Colon (tissue), 2 donors: ENCODE results near the gene ARMC12.
"Not testable (repeated sequence)": the region's sequence is repeated elsewhere in the genome, so short reads cannot be mapped to it uniquely, and the experiment has no call there.

Source experiments
- FAIRE-seq: peaks from 2 replicates; lab custom pipeline; 2012; peaks lifted over from hg19 to GRCh38; lab: Jason Lieb, UNC
- donor health status: control.
- donor health status: control.

ARMC12 gene

DNA sequence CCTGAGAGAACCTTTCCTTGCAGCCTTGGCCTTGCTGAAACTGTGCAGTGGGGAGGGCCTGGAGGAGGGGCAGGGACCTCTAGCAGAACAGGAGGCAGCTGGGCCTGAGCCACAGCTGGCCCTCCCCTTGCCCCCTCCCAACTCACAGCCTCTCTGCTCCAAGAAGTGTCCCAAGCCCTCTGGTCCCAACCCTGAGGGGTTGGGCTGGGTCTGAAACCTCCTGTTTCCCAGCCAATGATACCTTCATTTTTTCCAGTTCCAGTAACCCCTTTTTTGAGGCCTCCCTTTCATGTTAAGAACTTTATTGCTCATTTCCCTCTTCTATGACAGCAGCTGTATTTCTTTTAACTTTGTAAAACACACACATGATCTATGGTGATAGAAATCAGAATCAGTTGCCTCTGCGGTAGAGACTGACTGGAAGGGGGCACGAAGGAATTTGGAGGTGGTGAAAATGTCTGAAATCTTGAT, 17.9 kb upstream of the ARMC12 start:
- no peak for FAIRE-seq

GRCh38 chr6:35719404-35719829, 17.4 kb upstream of the ARMC12 start:
- no peak for FAIRE-seq

- FAIRE-seq, result no peak
Observed at GRCh38 chr6:35719830-35720733, 16.8 kb upstream of the ARMC12 start.

- FAIRE-seq, result no peak
Observed at GRCh38 chr6:35722121-35722761, 14.6 kb upstream of the ARMC12 start.

DNA sequence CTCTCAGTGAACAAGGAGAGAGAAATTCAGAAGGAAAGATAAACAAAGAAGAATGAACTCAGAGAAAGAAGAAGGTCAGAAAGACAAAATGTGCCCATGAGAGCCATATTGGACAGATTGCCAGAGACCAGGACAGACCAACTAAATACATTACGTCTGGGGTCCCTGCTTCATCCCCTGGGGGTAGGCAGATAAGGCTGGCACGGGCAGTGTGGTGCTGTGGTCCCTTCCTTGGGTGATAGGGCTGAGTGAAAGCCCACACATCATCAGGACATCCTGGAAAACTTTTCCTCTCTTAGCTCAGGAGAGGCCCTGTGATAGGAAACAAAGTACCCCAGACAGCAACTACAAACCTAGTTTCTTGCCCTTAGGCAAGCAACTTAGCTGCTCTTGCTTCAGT, 13.2 kb upstream of the ARMC12 start:
- no peak for FAIRE-seq

- no peak for FAIRE-seq
Observed at GRCh38 chr6:35724059-35724458, 12.8 kb upstream of the ARMC12 start.

DNA sequence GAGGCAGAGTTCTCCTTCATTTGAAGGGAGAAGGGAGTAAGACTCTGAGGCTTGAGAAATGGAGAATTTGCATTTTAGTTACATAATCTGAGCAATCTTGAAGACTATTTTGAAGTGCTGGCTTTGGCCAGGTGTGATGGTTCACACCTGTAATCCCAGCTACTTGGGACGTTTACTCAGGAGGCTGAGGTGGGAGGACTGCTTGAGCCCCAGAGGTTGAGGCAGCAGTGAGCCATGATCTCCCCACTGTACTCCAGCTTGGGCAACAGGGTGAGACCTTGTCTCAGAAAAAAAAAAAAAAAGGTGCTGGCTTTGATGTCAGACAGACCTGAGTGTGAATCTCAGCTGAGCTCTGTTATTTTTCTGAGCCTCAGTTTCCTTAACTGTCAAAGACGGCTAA, 12.4 kb upstream of the ARMC12 start:
- no peak for FAIRE-seq

DNA sequence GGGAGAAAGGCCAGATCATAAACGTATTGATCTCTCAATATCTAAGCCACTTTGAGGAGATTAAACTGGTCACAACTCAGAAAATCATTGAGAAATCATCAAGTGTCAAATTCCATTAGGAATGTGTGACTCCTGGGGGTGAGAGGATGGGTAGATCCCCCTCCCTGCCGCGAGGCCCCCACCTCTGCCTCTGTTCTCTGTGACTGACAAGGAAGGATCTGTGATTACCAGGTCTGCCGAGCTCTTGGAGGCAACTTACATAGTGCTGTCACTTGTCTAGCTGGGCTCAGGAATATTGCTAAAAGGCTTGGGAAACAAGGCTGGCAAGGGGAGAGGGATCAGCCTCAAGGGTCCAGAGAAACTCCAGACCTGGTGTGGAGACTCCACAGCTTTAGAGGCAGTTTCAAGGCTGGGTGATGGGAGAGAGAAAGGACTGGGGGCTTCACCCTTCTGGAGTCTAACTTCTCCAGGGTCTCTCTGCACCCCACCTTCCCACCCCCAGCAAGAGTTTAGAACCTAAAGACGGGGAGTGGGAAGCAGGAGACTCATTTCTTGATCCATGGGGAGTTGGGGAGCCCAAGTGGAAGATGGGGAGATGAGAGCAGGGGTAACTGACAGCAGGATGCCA, 11.6 kb upstream of the ARMC12 start:
- FAIRE-seq, result no peak

DNA sequence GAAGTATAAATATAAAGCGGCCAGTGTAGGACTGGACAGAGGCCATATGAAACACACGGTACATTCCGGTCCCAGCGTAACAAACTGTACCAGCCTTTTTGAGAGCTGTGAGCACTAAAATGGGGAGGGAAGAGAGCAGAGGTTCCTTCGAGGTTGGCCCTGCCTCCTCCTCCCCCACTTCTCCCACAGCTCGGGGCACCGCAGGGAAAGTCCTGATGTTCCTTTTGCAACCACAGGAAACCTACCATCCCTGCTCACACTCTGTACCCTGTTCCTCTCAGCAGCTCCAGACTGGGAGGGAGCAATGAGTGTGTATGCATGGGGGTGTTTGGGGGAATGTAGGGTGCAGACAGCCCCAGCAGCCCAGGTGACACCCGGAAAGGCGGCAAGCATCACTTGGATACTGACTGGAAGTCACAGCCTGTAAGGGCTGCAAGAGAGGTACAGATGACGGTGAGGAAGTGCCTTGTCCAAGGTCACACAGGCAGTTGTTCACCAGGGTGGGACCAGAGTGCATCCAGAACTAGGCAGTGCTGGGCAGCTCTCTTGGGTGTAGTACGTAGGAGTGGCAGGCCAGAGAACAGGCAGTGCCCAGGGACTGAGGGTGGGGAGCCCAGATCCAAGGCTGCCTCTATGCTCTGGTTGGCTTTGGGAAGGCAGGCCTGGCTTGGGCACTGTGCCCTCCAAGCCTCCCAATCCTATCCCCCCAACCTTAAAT, 11.0 kb upstream of the ARMC12 start:
- no peak for FAIRE-seq

DNA sequence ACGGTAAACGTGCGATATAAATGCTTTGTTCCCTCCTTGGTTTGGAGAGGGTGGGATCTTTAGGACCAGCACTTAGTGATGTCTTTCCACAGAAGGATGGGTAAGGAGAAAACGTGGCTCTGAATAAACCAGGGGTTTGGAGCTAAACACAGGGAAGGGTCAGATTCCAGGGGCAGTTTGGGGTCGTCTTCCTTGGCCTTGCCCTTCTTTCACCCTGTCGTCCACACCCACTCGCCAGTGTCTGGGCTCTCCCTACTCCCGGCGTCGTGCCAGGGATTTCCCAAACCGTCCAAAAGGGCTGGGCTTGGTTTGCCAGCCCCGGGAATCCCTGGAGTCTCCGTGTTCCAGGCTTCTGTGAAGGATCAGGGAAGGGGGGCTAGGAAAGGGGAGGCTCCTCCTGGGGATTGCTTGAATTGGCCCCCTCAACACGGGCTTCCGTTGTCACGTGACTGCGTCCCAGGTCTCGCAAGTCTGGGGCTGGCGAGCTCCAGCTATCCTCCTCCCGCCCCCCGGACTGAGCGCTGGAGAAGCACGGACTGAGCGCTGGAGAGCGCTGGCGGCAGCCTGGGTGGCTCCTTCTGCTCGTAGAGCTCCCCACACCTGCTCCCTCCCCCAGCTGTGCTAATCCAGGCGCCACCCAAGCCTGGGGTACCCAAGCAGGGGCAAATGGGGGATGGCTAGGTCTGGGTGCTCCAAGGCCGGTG, 9.4 kb upstream of the ARMC12 start:
- no peak for FAIRE-seq

DNA sequence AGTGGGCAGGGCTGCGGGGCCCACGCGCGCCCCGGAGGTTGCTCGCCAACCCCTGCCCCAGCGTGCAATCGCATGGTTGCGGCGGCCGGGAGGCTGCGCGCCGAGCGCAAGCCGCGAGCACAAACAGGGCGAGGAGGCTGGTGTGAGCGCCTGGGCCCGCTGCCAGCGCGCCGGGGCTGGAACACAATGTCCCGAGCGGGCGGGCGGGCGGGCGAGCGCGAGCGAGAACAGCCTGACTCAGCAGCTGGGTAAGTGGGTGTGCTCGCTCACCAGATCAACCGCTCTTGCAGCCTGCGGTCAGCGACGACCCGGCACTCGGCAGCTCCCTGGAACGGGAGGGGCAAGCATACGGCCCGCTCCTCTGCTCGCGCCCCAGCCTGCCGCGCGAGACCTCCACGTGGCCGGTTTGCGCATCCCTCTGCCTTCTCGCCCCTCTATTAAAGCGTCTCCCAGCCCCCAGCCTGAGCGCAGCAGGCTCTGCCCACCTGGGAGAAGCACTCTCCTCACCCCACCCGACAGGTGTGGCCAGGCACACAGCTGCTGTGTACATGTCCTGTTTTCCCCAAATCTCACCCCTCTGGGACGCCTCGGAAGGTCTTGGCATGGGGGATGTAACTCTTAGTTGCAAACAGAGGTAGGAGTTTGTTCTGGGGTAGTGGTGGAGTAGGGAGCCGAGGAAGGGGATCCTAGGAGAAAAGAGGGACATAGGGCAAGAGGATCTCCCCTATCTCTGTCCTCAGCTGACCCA, 8.7 kb upstream of the ARMC12 start:
- FAIRE-seq, result no peak

- no peak for FAIRE-seq
Observed at GRCh38 chr6:35728683-35729678, 7.9 kb upstream of the ARMC12 start.

- FAIRE-seq, result no peak
Observed at GRCh38 chr6:35729722-35730121, 7.1 kb upstream of the ARMC12 start.

DNA sequence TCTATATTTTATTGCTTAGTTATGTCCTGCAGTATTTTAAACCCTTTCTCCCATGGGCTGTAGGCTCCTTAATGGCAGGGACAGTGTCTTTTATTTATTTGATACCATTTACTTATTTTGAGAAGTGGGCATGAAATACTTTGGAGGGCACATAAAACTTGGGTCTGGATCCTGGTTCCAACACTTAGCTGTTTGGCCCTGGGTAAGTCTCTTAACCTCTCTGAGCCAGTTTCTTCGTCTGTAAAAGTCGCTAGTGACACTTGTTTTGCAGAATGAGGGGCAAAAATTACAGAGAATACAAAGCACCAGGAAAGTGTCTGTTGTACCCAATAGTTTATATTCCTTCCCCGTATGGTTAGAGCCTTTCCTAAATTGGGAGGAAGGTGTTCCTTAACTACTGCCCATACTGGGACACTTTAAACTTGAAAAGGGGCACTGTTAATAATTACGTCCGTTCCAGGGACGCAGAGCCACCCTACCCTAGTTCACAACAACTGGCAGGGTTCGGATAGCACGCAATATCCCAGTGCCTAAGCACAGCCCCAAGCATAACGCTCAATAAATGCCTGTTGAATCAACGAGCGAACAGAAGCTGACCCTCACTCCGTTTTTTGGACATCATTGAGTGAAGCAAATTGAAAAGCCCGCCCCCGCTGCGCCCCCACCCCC, 6.0 kb upstream of the ARMC12 start:
- FAIRE-seq, result no peak

DNA sequence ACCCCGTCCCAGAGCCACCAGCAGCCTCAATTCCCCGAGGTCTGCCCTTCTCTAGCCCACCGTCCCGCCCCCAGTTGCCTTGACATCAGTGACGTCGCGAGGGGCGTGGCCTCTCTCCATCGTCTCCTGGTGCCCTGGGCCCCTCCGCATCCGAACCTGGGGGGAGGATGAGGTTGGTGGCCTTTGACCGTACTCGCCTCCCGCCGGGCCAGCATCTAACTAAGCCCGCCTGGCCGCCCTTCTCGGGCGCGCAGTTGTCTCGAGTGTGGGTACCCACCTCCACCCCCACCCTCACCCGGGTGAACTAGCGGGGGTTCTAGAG, 5.5 kb upstream of the ARMC12 start:
- no peak for FAIRE-seq

DNA sequence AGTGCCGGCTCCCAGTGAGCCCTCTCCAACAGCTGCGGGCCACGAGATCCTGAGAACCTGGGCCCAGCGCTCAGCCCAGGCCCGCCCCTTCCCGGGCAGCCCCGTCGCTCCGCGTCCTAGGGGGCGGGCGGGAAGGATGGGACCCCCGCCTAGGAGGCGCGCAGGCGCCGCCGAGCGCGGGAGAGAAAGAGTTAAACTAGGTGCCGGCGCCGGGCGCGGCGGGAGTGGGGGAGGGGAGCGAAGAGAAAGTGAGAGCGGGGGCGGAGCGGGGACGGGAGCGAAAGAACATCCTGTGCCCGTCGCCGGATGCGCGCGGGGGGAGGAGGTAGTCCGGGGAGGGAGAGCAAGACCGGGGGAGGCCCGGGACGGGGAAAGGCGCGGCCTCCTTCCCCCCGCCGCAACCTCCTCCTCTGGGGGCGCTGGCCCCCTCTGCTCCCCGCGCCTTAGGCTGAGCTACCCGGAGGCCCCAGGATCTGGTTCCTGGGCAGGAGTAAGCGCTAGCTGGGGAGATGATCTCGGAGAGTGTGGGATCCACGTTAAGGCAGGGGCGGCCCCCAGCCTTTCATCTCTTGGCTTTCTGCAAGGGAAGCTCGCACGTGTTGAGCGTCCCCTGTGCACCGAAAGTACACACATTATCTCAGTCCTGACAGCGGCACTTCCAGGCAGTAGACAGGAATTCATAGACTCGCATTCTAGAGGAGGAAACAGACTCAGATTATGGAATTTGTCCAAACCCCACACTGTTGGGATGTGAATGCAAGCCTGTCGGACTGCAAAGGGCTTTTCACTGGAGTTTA, 4.9 kb upstream of the ARMC12 start:
- no peak for FAIRE-seq

GRCh38 chr6:35733633-35734032, 3.2 kb upstream of the ARMC12 start:
- FAIRE-seq, result no peak

- not testable (repeated sequence) for FAIRE-seq
Observed at GRCh38 chr6:35734319-35734718, 2.5 kb upstream of the ARMC12 start.
